Natural killer cell (primary cell): ENCODE measurements around the gene IER5L. TPM values are rescaled to one million over a fixed set of nuclear protein-coding genes. Genes with fewer than 3 reads are reported as not detected.
A peak's percentile ranks its signal among the peaks of the same experiment; 100 is the strongest.

Experiments
- ATAC-seq, 3 donors: fragments of 150-1000 bp in 2 of 3; fragments of 200-7000 bp in 1 of 3; cut with Tn5 transposase; 1 replicate in 1 of 3; 2 replicates in 2 of 3; pipeline ENCODE4 v1.10.0; 2021; ENCODE audit warnings: mild to moderate bottlenecking in 2 of 3, moderate library complexity in 2 of 3
- DNase-seq, 2 donors: peaks; one replicate each; pipeline versions ENCODE4 v3.0.0 to v3.0.0-alpha.2; 2013 to 2021; ENCODE audit warnings: mixed read lengths in 1 of 2
- H3K27ac ChIP-seq: one replicate; pipeline ENCODE4 v1.5.1; 2013; ENCODE audit warnings: mild to moderate bottlenecking, low read length
- H3K27me3 ChIP-seq: one replicate; pipeline ENCODE4 v1.6.1; 2013; ENCODE audit warnings: low read length; ENCODE audit not compliant: control insufficient read depth, insufficient read depth
- H3K36me3 ChIP-seq: one replicate; pipeline ENCODE4 v1.6.1; 2013; ENCODE audit warnings: low read length; ENCODE audit not compliant: control insufficient read depth, insufficient read depth
- H3K4me1 ChIP-seq: one replicate; pipeline ENCODE4 v1.6.1; 2013; ENCODE audit warnings: low read length; ENCODE audit not compliant: control insufficient read depth, insufficient read depth
- H3K4me3 ChIP-seq: one replicate; pipeline ENCODE4 v1.5.1; 2013; ENCODE audit warnings: low read length
- H3K9me3 ChIP-seq: one replicate; pipeline ENCODE4 v1.6.1; 2013; ENCODE audit warnings: low read length; ENCODE audit not compliant: control insufficient read depth, insufficient read depth
- H3K27ac Mint-ChIP-seq, 2 donors: one replicate each; pipeline ENCODE4 v1.8.0; 2022; ENCODE audit warnings: mild to moderate bottlenecking in 2 of 2, mixed read lengths in 2 of 2, moderate library complexity in 1 of 2
- H3K27me3 Mint-ChIP-seq, 2 donors: one replicate each; pipeline ENCODE4 v1.8.0; 2022; ENCODE audit warnings: low read depth in 2 of 2, mixed read lengths in 2 of 2
- H3K36me3 Mint-ChIP-seq: one replicate; pipeline ENCODE4 v1.8.0; 2022; ENCODE audit warnings: mixed read lengths
- H3K4me1 Mint-ChIP-seq, 2 donors: one replicate each; pipeline ENCODE4 v1.8.0; 2022; ENCODE audit warnings: mixed read lengths in 2 of 2
- H3K4me3 Mint-ChIP-seq: one replicate; pipeline ENCODE4 v1.8.0; 2022; ENCODE audit warnings: mild to moderate bottlenecking, moderate library complexity, mixed read lengths
- H3K9me3 Mint-ChIP-seq, 2 donors: one replicate each; pipeline ENCODE4 v1.8.0; 2022; ENCODE audit warnings: mixed read lengths in 2 of 2
- WGBS: methylation state at CpG from one replicate; pipeline ENCODE4 v1.1.7; 2013; ENCODE audit warnings: missing lambda C conversion rate; ENCODE audit not compliant: insufficient coverage; 5-methylcytosine and 5-hydroxymethylcytosine counted together
- intact Hi-C: fragments of 100-400 bp; cut with micrococcal nuclease; formaldehyde crosslinking; loops from one replicate; pipeline ENCODE4 v1.14.2; 2022
- total RNA-seq, 4 donors: library from RNA; stranded (reverse); fragments of 120-200 nt in 1 of 4; gene quantifications; one replicate each; pipeline versions ENCODE4 v1.2.3 to v1.2.4, GENCODE V29; 2013 to 2022
- TF ChIP-seq, protein P1 (sequence below): fragments of 200-600 bp; IDR thresholded peaks from one replicate; pipeline ENCODE4 v1.8.0; 2022; ENCODE audit warnings: antibody characterized with exemption

IER5L gene
- total RNA-seq, 3 donors from 2014 or later (not counting 1 experiment from before 2014, with no cell fraction given) = 1.4 to 3.9 (median 2.8) TPM

GRCh38 chr9:129204840-129205239, 26.8 kb upstream of the IER5L start:
- peaks cover 39% of the 10 kb centered on the region for H3K4me1 ChIP-seq
- Mint-ChIP-seq H3K36me3 (no peaks in the 10 kb centered on the region), H3K27me3 (no peaks in the 10 kb centered on the region), H3K4me3 (no peak overlapping the region), H3K27ac (no peak overlapping the region), H3K9me3 (no peaks in the 10 kb centered on the region), H3K4me1 (peaks cover 20 to 29% of the 10 kb centered on the region in 2 donors)
- DNase-seq (no peak), ATAC-seq (no peak)
- TF ChIP-seq, protein P1, sequence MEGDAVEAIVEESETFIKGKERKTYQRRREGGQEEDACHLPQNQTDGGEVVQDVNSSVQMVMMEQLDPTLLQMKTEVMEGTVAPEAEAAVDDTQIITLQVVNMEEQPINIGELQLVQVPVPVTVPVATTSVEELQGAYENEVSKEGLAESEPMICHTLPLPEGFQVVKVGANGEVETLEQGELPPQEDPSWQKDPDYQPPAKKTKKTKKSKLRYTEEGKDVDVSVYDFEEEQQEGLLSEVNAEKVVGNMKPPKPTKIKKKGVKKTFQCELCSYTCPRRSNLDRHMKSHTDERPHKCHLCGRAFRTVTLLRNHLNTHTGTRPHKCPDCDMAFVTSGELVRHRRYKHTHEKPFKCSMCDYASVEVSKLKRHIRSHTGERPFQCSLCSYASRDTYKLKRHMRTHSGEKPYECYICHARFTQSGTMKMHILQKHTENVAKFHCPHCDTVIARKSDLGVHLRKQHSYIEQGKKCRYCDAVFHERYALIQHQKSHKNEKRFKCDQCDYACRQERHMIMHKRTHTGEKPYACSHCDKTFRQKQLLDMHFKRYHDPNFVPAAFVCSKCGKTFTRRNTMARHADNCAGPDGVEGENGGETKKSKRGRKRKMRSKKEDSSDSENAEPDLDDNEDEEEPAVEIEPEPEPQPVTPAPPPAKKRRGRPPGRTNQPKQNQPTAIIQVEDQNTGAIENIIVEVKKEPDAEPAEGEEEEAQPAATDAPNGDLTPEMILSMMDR = no peak
- H3K27me3 ChIP-seq = no peaks in the 10 kb centered on the region
- intact Hi-C loops = no loop called here
- H3K36me3 ChIP-seq = no peaks in the 10 kb centered on the region
- no peak overlapping the region for H3K4me3 ChIP-seq
- H3K9me3 ChIP-seq = no peaks in the 10 kb centered on the region
- WGBS = 99% methylated on average over 7 of the region's 7 CpGs
- no peak overlapping the region for H3K27ac ChIP-seq

DNA sequence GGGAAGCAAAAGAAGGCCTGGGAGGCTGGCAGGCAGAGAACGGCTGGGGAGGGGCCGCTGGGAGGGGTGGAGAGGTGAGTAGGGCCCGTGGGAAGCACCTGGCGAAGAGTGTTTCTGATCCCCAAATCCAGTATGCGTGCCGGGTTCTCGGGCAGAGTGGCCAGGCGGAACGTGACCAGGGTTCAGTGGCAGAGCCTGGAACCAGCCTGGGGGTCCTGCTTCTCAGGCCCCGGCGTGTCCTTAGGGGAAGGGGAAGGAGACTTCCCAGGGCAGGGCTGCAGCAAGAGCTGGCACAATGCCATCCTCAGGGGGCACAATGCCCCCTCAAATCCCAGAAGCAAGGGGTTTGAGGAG, 25.5 kb upstream of the IER5L start:
- H3K27ac Mint-ChIP-seq = peak overlapping the region in 1 of 2 donors; percentile 75
- WGBS = 85% methylated on average over 11 of the region's 11 CpGs
- no peak for ATAC-seq

GRCh38 chr9:129202613-129203555, 24.8 kb upstream of the IER5L start:
- no peaks in the 10 kb centered on the region for H3K36me3 Mint-ChIP-seq
- WGBS = 10% methylated on average over 57 of the region's 57 CpGs
- peaks cover 29% of the 10 kb centered on the region for H3K4me1 ChIP-seq
- H3K4me3 ChIP-seq = peak overlapping the region; percentile 49
- no peaks in the 10 kb centered on the region for H3K9me3 Mint-ChIP-seq
- H3K4me1 Mint-ChIP-seq = peaks cover 13 to 21% of the 10 kb centered on the region in 2 donors
- H3K27ac ChIP-seq = peak overlapping the region; percentile 67
- peaks cover 2% of the 10 kb centered on the region for H3K27me3 ChIP-seq
- TF ChIP-seq, protein P1 = no peak
- peak overlapping the region in 1 of 2 donors; percentile 75 for H3K27ac Mint-ChIP-seq
- intact Hi-C loops = no loop called here
- H3K4me3 Mint-ChIP-seq = peak overlapping the region; percentile 75
- peaks cover 0 to 8% of the 10 kb centered on the region in 2 donors for H3K27me3 Mint-ChIP-seq
- ATAC-seq (peak; percentile 94 to 97 (median 96)), DNase-seq (peak; percentile 87 to 93)
- no peaks in the 10 kb centered on the region for H3K9me3 ChIP-seq
- H3K36me3 ChIP-seq = no peaks in the 10 kb centered on the region

More for the DNA sequence above, 25.5 kb upstream of the IER5L start:
- intact Hi-C loops = no loop called here
- no peaks in the 10 kb centered on the region for H3K9me3 ChIP-seq
- H3K4me3 Mint-ChIP-seq = peak overlapping the region; percentile 75
- TF ChIP-seq, protein P1 = no peak
- H3K27me3 Mint-ChIP-seq = peaks cover 0 to 6% of the 10 kb centered on the region in 2 donors
- peaks cover under 1% of the 10 kb centered on the region for H3K27me3 ChIP-seq
- H3K4me1 ChIP-seq = peaks cover 35% of the 10 kb centered on the region
- no peak for DNase-seq
- H3K9me3 Mint-ChIP-seq = no peaks in the 10 kb centered on the region
- H3K36me3 Mint-ChIP-seq = no peaks in the 10 kb centered on the region
- H3K4me3 ChIP-seq = no peak overlapping the region
- H3K27ac ChIP-seq = no peak overlapping the region
- H3K36me3 ChIP-seq = no peaks in the 10 kb centered on the region
- H3K4me1 Mint-ChIP-seq = peaks cover 14 to 24% of the 10 kb centered on the region in 2 donors
